H1 (cell line): ENCODE results near the gene GPRC6A. TPM values are rescaled to one million over a fixed set of nuclear protein-coding genes. Genes with fewer than 3 reads are reported as not detected.

ENCODE experiments used
- CREB1 ChIP-seq: IDR thresholded peaks from 2 replicates; pipeline ENCODE4 v1.6.1; 2012; ENCODE audit warnings: inconsistent platforms
- MAFK ChIP-seq: IDR thresholded peaks from 2 replicates; pipeline ENCODE4 v1.6.1; 2012; ENCODE audit warnings: low read depth, mild to moderate bottlenecking, improper control_type of control experiment, low read length
- SP1 ChIP-seq: IDR thresholded peaks from 2 replicates; pipeline ENCODE4 v1.6.1; 2011; ENCODE audit warnings: low read depth, low read length
- TAF1 ChIP-seq: IDR thresholded peaks from 2 replicates; pipeline ENCODE4 v1.6.1; 2011; ENCODE audit warnings: mild to moderate bottlenecking, low read depth, low read length
- YY1 ChIP-seq: IDR thresholded peaks from 2 replicates; pipeline ENCODE4 v1.6.1; 2011; ENCODE audit warnings: low read depth, mild to moderate bottlenecking, low read length
- polyA plus RNA-seq, 7 experiments: library from polyadenylated mRNA; depleted of rRNA in 3 of 7; stranded (reverse) in 5 of 7; unstranded in 2 of 7; fragments of >200 nt in 5 of 7; fragments of 200-250 nt in 2 of 7; gene quantifications; 1 replicate in 5 of 7; 2 replicates in 1 of 7; 4 replicates in 1 of 7; pipeline versions ENCODE4 v1.2.1 to v1.2.3, GENCODE V29; 2011 to 2013; ENCODE audit warnings: missing spikeins in 2 of 7, mixed read lengths in 2 of 7
- total RNA-seq: library from RNA; stranded (reverse); fragmentation: NEBNext Ultra II Directional; extraction: Animal tissue kit (Norgen Biotek cat#: 25700); gene quantifications from 2 replicates; pipeline ENCODE4 v1.2.1, GENCODE V29; 2021

Gene GPRC6A
- total and polyA plus RNA-seq, 2 of the 8 experiments (the other 6 are each of a cell fraction or from before 2014, with no cell fraction given): 0.09 to 0.22 TPM

- TF ChIP-seq TAF1 (no peak), SP1 (no peak), YY1 (no peak), MAFK (no peak), CREB1 (no peak)
Measured at GRCh38 chr6:116858060-116858459, 29.2 kb upstream of the GPRC6A start (continued).
